ENCODE data around the gene HSPB7.

Gene HSPB7

DNA sequence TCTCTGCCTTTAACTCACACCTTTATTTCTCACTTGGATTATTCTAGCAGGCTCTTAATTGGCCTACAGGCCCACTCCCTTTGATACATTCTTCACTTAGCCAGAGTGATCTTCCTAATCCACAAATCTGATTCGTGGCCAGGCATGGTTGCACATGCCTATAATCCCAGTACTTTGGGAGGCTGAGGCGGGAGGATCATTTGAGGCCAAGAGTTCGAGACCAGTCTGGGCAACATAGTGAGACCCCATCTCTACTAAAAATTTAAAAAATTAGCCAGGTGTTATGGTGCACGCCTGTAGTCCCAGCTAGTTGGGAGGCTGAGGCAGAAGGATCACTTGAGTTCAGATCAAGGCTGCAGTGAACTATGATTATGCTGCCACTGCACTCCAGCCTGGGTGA lies 44.1 kb downstream of the HSPB7 start:
- no peak for DNase-seq

DNA sequence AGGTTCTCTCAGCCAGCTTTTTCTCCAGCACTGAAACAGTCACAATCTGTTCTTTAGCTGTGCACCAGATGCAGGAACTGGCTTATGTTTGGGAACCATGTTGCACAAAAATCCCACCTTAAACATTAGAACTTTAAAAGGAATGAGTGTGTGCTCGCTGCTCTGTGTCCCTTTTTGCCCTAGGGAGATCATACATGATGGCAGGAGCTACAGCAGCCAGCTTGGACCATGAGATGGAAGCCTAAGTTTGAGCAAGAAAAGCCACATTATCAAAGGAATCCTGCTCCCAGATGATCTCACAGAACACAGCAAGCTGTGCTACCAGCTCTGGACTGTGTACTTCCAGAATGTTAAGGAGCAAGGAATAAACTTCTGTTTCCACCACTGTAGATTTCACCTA lies 45.4 kb downstream of the HSPB7 start:
- DNase-seq: no peak

GRCh38 chr1:15970911-15971310 lies 46.9 kb downstream of the HSPB7 start:
- no peak for DNase-seq

GRCh38 chr1:15969321-15969880 lies 48.4 kb downstream of the HSPB7 start:
- DNase-seq: no peak

DNA sequence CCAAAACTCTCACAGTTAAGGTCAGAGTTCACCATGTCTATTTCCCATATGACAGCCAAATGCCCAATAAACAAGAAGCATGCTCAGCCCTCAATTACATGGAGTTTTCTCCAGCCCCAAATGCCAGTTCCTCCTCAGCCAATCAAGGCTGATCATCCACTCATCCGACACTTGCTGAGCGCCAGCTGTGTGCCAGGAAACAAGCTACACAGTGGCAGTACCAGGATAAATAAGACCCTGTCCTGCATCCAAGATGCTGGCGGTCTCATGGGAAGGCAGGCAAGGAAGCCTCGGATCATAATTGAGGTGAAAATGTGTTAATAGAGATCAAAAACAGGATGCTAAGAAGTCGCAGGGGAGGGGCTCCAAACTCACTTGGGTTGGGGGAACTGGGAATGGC lies 49.7 kb downstream of the HSPB7 start:
- no peak for DNase-seq

GRCh38 chr1:15966956-15967344 lies 50.9 kb downstream of the HSPB7 start:
- DNase-seq: no peak

DNA sequence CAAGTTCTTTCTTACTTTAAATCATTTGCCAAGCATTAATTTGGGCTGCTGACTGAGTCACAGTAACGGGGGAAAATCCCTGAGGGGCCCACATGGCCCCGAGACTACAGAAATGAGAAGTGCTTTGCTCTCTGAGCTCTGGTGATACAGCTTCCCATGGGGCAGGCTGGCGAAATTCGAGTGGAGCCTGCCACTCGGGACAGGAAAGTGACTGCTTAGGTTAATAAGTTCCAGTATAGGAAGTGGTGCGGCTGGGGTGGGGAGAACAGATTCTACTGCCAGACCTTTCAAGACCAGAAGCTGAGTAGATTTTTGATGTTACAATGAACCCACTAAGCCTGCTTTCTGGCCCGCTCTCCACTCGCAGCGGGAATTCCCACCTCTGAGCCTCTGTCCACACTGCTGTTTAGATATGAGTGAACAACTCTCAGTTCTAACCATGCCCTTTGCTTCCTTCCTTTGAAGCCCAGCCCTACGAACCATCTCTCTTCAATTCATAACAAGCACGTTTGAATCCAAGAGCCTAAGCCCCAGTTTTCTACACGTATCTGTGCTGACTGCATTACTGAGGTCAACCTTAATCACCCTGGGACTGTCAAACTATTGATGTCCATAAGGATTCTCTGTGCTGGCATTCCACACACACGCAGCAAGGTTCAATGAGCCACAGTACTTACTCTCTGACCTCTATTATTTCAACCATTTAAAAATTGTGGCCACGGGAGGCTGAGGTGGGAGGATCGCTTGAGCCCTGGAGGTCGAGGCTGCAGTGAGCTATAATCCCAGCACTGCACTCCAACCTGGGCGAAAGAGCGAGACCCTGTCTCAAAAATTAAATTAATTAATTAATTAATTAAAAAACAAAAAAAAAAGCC lies 51.5 kb downstream of the HSPB7 start:
- DNase-seq: peak; percentile 64

- no peak for DNase-seq
Measured at GRCh38 chr1:15965228-15965767, 52.5 kb downstream of the HSPB7 start.
